BE2C (cell line): Measurements from ENCODE around the gene CTXN2.

ENCODE experiments used
- DNase-seq: peaks from one replicate; pipeline ENCODE4 v3.0.0-alpha.2; 2020
- H3K27me3 ChIP-seq: fragments of 250-450 bp; sonication (Bioruptor Pico); 2 replicates; pipeline ENCODE4 v1.5.1; 2020; ENCODE audit warnings: mild to moderate bottlenecking
- H3K36me3 ChIP-seq: fragments of 250-450 bp; sonication (Bioruptor Pico); 2 replicates; pipeline ENCODE4 v1.5.1; 2020; ENCODE audit warnings: mild to moderate bottlenecking
- H3K4me1 ChIP-seq: fragments of 250-450 bp; sonication (Bioruptor Pico); 2 replicates; pipeline ENCODE4 v1.5.1; 2020
- H3K4me3 ChIP-seq: 2 replicates; pipeline ENCODE4 v1.5.1; 2011; ENCODE audit warnings: low read depth, low read length
- H3K9me3 ChIP-seq: fragments of 250-450 bp; sonication (Bioruptor Pico); 2 replicates; pipeline ENCODE4 v1.5.1; 2020
- CTCF ChIP-seq: IDR thresholded peaks from 2 replicates; pipeline ENCODE4 v1.5.1; 2012; ENCODE audit warnings: mild to moderate bottlenecking, low read depth, low read length

CTXN2 gene

GRCh38 chr15:48244921-48245320 lies 53.5 kb downstream of the CTXN2 start:
- no peak overlapping the region for H3K4me3 ChIP-seq
- H3K4me1 ChIP-seq: no peaks in the 10 kb centered on the region
- H3K27me3 ChIP-seq: no peaks in the 10 kb centered on the region
- no peaks in the 10 kb centered on the region for H3K9me3 ChIP-seq
- no peak for DNase-seq
- TF ChIP-seq CTCF: no peak
- H3K36me3 ChIP-seq: no peaks in the 10 kb centered on the region

- TF ChIP-seq CTCF: no peak
- Histone ChIP-seq H3K4me3 (no peak overlapping the region), H3K27me3 (no peaks in the 10 kb centered on the region), H3K4me1 (no peaks in the 10 kb centered on the region), H3K36me3 (no peaks in the 10 kb centered on the region), H3K9me3 (no peaks in the 10 kb centered on the region)
- no peak for DNase-seq
These were observed 56.9 kb downstream of the CTXN2 start for GRCh38 chr15:48248414-48248813.

- peak; percentile 68 for DNase-seq
- Histone ChIP-seq H3K36me3 (no peaks in the 10 kb centered on the region), H3K27me3 (no peaks in the 10 kb centered on the region), H3K4me1 (no peaks in the 10 kb centered on the region), H3K9me3 (no peaks in the 10 kb centered on the region), H3K4me3 (no peak overlapping the region)
- peak; percentile 78 for TF ChIP-seq CTCF
These were observed 59.2 kb downstream of the CTXN2 start for GRCh38 chr15:48250640-48251076.

GRCh38 chr15:48253172-48253571 lies 61.7 kb downstream of the CTXN2 start:
- H3K9me3 ChIP-seq: no peaks in the 10 kb centered on the region
- no peak for TF ChIP-seq CTCF
- H3K36me3 ChIP-seq: no peaks in the 10 kb centered on the region
- H3K27me3 ChIP-seq: no peaks in the 10 kb centered on the region
- no peak for DNase-seq
- no peak overlapping the region for H3K4me3 ChIP-seq
- no peaks in the 10 kb centered on the region for H3K4me1 ChIP-seq
